ENCODE data around the gene C11orf71. TPM values are rescaled to one million over a fixed set of nuclear protein-coding genes. Genes with fewer than 3 reads are reported as not detected.

Gene C11orf71
- polyA plus RNA-seq, 4 donors: 15.5 to 20.6 (median 17.5) TPM

DNA sequence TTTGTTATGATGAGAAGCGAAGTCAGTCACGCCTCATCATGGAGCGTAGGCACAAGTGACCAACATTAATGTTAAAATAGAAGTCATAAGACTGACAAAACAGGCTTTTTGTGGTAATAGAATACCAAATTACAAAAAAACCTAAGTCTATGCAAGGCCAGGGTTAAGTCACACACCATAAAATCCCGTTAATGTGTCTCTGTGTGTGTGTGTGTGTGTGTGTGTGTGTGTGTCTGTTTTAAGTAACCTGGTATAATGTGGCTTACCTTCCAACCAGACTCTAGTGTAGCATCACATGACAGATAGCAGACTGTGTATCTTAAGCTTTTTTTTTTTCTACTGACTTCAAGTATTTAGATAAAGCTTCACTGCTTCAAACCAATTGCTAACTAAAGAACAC is 38.0 kb downstream of the C11orf71 start:
- peak in 1 of 4 donors; percentile 21 for DNase-seq (ENCODE audit: low read depth in 4 of 4, low spot score in 2 of 4)

DNA sequence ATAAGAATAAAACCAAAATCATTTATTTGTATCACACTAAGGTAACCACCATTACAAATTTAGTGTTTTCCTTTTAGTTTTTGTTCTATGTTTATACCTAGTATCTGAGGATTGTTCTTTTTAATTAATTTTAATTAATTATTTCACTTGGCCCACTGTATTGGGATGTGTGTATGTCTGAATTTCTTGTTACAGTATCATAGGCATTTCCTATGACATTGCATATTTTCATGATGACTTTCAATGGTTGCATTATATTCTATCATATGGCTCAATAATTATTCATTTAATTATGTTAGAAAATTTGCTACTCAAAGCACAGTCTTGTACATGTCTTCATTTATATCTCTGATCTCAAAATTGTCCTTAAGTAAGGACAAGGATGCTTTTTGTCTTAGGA is 41.0 kb downstream of the C11orf71 start:
- DNase-seq (ENCODE audit: low read depth in 4 of 4, low spot score in 2 of 4): no peak

DNA sequence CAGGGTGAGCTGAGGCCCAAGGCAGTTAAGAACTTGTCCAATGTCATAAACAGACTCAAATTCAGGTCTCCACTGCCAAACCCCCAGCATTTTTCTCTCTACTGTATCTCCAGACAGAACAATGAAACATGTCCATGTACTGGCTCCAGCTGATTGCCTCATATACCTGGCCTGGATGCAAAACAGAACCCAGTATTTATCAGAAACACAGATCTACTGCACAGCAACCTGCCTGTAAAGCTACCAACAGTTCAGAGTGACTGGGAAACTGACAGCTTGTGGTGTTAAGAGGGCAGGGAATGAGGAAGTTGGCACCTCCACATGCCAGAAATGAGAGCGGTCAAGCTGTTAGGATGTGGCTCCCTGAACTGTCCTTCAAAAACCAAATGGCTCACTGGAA is 41.6 kb downstream of the C11orf71 start:
- DNase-seq (ENCODE audit: low read depth in 4 of 4, low spot score in 2 of 4): no peak

DNA sequence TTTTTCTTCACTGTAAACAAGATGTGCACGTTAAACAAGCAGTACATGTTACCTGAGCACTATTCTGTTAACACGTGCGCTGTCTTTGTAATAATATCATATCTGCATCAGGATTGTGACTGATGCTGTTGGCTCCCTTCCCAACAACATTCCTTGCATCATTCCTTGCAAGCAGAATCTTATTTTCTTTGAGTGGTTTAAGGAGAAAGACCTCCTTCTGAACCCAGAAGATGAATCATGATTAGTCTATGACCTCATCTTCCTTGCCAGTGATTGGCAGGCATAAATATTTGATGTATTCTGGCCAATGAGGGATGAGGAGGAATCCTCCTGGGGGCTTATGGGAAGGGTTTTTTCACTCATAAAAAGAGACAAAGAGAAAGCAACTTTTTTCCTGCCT is 46.2 kb downstream of the C11orf71 start:
- no peak for DNase-seq (ENCODE audit: low read depth in 4 of 4, low spot score in 2 of 4)

DNA sequence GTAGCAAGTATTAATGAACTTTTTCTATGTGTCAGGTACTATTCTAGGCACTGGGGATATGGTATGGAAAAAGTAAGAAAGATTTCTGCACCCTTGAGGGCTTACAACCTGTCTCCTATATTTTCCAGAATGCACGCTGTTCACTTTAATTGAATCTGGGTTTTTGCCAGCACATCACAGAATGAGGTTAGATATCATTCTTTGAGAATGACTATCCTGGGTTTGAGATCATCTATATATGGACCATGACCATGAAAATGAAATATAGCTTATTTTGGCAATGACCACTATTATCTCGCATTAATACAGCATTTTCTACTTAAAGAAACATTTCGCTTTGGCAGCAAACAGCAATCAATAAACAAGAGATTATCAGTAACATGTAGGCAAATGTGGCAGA is 46.9 kb downstream of the C11orf71 start:
- DNase-seq (ENCODE audit: low read depth in 4 of 4, low spot score in 2 of 4): no peak

DNA sequence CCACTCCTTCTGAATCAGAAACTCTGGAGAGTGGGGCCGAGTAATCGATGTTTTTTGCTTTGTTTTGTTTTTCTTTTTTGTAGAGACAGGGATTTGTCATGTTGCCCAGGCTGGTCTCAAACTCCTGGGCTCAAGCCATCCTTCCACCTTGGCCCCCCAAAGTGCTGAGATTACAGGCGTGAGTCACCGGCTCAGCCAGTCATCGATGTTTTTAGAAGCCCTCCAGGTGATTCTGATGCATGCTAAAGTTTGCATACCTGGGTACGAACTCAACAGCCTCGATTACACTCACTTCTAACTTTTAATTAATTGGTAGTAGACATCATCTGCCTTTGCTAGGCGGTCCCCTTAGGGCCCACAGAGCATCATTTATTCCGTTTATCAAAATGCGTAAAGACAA is 50.3 kb downstream of the C11orf71 start:
- DNase-seq (ENCODE audit: low read depth in 4 of 4, low spot score in 2 of 4): no peak

Other genes with a start within 250 kb of the C11orf71 start
- 1 to 10 TPM in 1 of 4 donors, under 1 TPM in 3; 0.44 to 1.7 (median 0.75) TPM for gene NNMT, start 104.1 kb downstream of the C11orf71 start, polyA plus RNA-seq (ENCODE audit: insufficient read length in 4 of 4)
- 10 to 100 TPM; 45.1 to 56.3 (median 50.7) TPM for gene RBM7, start 155 bp upstream of the C11orf71 start, polyA plus RNA-seq (ENCODE audit: insufficient read length in 4 of 4)
- 100 to 1,000 TPM; 109 to 137 (median 116) TPM for gene REXO2, start 39.0 kb upstream of the C11orf71 start, polyA plus RNA-seq (ENCODE audit: insufficient read length in 4 of 4)
- gene NXPE1, start 159.4 kb upstream of the C11orf71 start, polyA plus RNA-seq (ENCODE audit: insufficient read length in 4 of 4): under 1 TPM in 1 of 4 donors, not detected in 3; 0.13 TPM
- gene NXPE4, start 195.3 kb upstream of the C11orf71 start, polyA plus RNA-seq (ENCODE audit: insufficient read length in 4 of 4): under 1 TPM in 2 of 4 donors, not detected in 2; 0.08 to 0.14 TPM